Prostate gland (tissue), 2 donors: ENCODE measurements around the gene CCDC196. TPM values are rescaled to one million over a fixed set of nuclear protein-coding genes. Genes with fewer than 3 reads are reported as not detected.

Experiments
- DNase-seq: peaks from one replicate; pipeline ENCODE4 v3.0.0-alpha.2; 2019; ENCODE audit warnings: low spot score
- H3K27ac ChIP-seq, 2 donors: fragments of 200-600 bp; sonication (generic); 2 replicates each; pipeline ENCODE4 v1.5.1; 2017 to 2019
- H3K27me3 ChIP-seq: fragments of 200-600 bp; sonication (generic); replicated peaks from 2 replicates; pipeline ENCODE4 v1.5.1; 2019; ENCODE audit not compliant: insufficient read depth
- H3K36me3 ChIP-seq, 2 donors: fragments of 200-600 bp; sonication (generic); 1 replicate in 1 of 2; 2 replicates in 1 of 2; pipeline versions ENCODE4 v1.5.1 to v1.8.1; 2017 to 2019
- H3K4me1 ChIP-seq: fragments of 200-600 bp; sonication (generic); replicated peaks from 2 replicates; pipeline ENCODE4 v1.5.1; 2019
- H3K4me3 ChIP-seq, 2 donors: fragments of 200-600 bp; sonication (generic); 2 replicates each; pipeline ENCODE4 v1.5.1; 2017 to 2019
- H3K9me3 ChIP-seq: fragments of 200-600 bp; sonication (generic); 2 replicates; pipeline ENCODE4 v1.5.1; 2017
- POLR2A ChIP-seq: fragments of 450-650 bp; IDR thresholded peaks from one replicate; pipeline ENCODE4 v1.6.1; 2016; ENCODE audit warnings: antibody characterized with exemption, mild to moderate bottlenecking
- POLR2AphosphoS5 ChIP-seq: sonication (generic); formaldehyde crosslinking; IDR thresholded peaks from one replicate; pipeline ENCODE4 v1.6.1; 2017; ENCODE audit warnings: antibody characterized with exemption
- WGBS: methylation state at CpG from one replicate; pipeline ENCODE4 v1.1.5; 2018; 5-methylcytosine and 5-hydroxymethylcytosine counted together
- intact Hi-C: fragments of 100-400 bp; cut with DNase I; formaldehyde crosslinking; loops from one replicate; pipeline ENCODE4 v1.14.2; 2022
- total RNA-seq, 2 donors: library from RNA; depleted of rRNA; stranded (reverse); fragments of >200 nt; gene quantifications; one replicate each; pipeline ENCODE4 v1.1.0, GENCODE V29; 2016
- TF ChIP-seq, protein P1 (sequence below), 4 experiments: fragments of 200-600 bp in 2 of 4; fragments of 450-650 bp in 2 of 4; sonication (generic) in 2 of 4; IDR thresholded peaks; 1 replicate in 3 of 4; 2 replicates in 1 of 4; pipeline ENCODE4 v1.5.1; 2016 to 2019; ENCODE audit warnings: antibody characterized with exemption in 4 of 4, mild to moderate bottlenecking in 2 of 4, moderate library complexity in 2 of 4

Gene CCDC196
- total RNA-seq, 2 donors from 2014 or later = 2.6 TPM; not detected in 1

DNA sequence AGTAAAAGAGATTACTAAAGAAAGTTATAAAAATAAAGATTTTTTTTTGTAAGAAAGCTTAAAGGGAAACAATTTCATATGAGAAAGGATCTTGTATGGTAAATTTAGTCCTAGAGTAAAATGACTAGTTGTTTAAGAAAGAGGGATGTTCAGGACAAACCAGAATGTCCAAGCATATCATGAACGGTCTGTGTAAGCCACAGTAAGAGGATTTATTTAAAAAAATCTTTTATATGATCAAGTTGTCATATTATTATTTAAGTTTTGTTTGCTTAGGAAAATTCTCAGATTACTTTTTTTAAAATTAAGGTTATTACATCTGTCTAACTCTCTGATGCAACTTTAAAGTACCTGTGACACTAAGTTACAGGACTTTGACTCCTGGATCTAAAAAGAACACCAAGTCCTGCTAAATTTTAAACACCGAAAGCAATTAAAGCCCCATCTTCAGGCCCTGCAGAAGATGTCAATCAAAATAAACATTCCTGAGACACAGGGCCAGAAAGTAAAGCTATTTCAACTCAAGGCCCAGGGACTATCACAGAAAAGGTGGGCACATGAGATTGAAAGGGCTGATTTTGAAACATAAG lies 17.3 kb upstream of the CCDC196 start:
- WGBS = 93% methylated on average over 2 of the region's 2 CpGs
- Histone ChIP-seq H3K36me3 (no peaks in the 10 kb centered on the region), H3K27me3 (no peaks in the 10 kb centered on the region), H3K27ac (no peak overlapping the region), H3K4me3 (no peak overlapping the region), H3K9me3 (no peaks in the 10 kb centered on the region), H3K4me1 (no peaks in the 10 kb centered on the region)
- no peak for DNase-seq
- intact Hi-C loops = no loop called here
- TF ChIP-seq POLR2A (no peak), POLR2AphosphoS5 (no peak)
- TF ChIP-seq, protein P1, sequence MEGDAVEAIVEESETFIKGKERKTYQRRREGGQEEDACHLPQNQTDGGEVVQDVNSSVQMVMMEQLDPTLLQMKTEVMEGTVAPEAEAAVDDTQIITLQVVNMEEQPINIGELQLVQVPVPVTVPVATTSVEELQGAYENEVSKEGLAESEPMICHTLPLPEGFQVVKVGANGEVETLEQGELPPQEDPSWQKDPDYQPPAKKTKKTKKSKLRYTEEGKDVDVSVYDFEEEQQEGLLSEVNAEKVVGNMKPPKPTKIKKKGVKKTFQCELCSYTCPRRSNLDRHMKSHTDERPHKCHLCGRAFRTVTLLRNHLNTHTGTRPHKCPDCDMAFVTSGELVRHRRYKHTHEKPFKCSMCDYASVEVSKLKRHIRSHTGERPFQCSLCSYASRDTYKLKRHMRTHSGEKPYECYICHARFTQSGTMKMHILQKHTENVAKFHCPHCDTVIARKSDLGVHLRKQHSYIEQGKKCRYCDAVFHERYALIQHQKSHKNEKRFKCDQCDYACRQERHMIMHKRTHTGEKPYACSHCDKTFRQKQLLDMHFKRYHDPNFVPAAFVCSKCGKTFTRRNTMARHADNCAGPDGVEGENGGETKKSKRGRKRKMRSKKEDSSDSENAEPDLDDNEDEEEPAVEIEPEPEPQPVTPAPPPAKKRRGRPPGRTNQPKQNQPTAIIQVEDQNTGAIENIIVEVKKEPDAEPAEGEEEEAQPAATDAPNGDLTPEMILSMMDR (IDR thresholded peaks at IDR 0.05) = no peak

DNA sequence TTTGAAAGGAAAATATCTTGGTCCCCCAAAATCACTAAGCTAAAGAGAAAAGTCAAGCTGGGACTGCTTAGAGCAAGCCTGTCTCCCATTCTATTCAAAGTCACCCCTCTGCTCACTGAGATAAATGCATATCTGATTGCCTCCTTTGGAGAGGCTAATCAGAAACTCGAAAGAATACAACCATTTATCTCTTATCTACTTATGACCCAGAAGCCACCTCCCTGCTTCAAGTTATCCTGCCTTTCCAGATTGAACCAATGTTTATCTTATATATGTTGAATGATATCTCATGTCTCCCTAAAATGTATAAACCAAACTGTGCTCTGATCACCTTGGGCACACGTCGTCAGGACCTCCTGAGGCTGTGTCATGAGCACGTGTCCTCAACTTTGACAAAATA lies 14.6 kb upstream of the CCDC196 start:
- TF ChIP-seq POLR2A (no peak), POLR2AphosphoS5 (no peak)
- TF ChIP-seq, protein P1 (IDR thresholded peaks at IDR 0.05) = no peak
- WGBS = 92% methylated on average over 4 of the region's 4 CpGs
- Histone ChIP-seq H3K4me1 (no peaks in the 10 kb centered on the region), H3K36me3 (no peaks in the 10 kb centered on the region), H3K9me3 (no peaks in the 10 kb centered on the region), H3K27ac (no peak overlapping the region), H3K27me3 (no peaks in the 10 kb centered on the region), H3K4me3 (no peak overlapping the region)
- intact Hi-C loops = no loop called here
- DNase-seq = no peak

DNA sequence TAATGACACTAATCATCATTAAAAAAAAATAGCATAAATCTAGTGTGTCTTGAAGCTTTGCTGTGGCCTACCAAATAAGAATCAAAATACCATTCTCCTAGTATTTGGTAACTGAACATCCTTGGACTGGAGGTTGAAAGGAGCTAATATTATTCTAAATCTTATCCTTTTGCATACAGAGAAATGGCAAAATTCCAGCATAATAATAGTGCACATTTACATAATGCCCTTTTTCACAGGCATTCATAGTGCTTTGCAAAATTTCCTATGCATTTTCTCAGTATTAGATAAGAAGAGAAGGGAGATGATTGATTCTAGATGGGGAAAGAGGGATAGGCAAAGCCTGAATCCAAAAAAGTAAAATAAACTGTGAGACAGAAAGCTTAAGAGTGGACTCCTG lies 13.9 kb upstream of the CCDC196 start:
- TF ChIP-seq POLR2AphosphoS5 (no peak), POLR2A (no peak)
- DNase-seq = no peak
- H3K27ac ChIP-seq = no peak overlapping the region
- no peaks in the 10 kb centered on the region for H3K36me3 ChIP-seq
- no peaks in the 10 kb centered on the region for H3K4me1 ChIP-seq
- intact Hi-C loops = no loop called here
- no peaks in the 10 kb centered on the region for H3K27me3 ChIP-seq
- H3K9me3 ChIP-seq = no peaks in the 10 kb centered on the region
- no peak overlapping the region for H3K4me3 ChIP-seq

DNA sequence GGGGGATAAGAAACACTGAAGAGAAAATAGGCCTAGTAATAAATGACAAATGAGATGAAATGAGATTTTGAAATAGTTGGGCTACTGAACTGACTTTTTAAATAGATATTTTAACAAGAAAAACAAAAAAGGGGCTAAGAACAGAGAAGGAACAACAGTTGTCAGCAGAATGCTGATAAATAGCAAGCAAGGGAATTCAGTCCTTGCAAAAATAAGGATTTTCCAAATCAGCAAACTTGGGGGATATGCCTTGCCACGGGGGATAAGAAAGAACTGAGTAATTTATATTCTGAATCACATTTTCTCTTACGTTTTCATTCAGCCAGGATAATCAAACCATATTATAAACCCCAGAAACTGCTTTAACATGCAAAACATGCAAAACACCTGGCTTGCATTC lies 12.9 kb upstream of the CCDC196 start:
- no peaks in the 10 kb centered on the region for H3K36me3 ChIP-seq
- no peaks in the 10 kb centered on the region for H3K27me3 ChIP-seq
- no peaks in the 10 kb centered on the region for H3K4me1 ChIP-seq
- whole genome bisulfite sequencing = 77% methylated on average over 2 of the region's 2 CpGs
- intact Hi-C loops = no loop called here
- no peak for TF ChIP-seq POLR2AphosphoS5
- TF ChIP-seq, protein P1 (IDR thresholded peaks at IDR 0.05) = no peak
- TF ChIP-seq POLR2A = no peak
- H3K9me3 ChIP-seq = no peaks in the 10 kb centered on the region
- H3K4me3 ChIP-seq = no peak overlapping the region
- DNase-seq = no peak
- no peak overlapping the region for H3K27ac ChIP-seq

DNA sequence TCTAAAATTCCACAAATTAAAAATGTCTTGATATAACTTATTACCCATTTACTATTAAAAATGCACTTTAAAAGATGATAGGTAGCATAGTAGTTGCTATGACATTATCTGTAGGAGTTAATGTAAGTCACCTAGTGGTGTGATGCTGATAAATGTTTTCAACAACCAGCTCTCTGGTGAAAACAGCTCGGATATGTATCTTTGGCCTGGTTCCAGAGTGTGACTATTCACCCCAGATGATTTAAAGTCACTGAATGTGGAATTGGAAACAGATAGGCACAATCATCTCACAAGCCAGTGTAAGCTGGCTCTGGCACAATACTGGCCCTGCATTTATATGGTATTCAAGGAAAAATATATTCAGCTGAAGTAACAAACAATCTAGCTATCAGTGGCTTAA lies 9.2 kb upstream of the CCDC196 start:
- TF ChIP-seq POLR2A = no peak
- no peak for TF ChIP-seq POLR2AphosphoS5
- Histone ChIP-seq H3K27me3 (no peaks in the 10 kb centered on the region), H3K9me3 (no peaks in the 10 kb centered on the region), H3K4me3 (no peak overlapping the region), H3K4me1 (no peaks in the 10 kb centered on the region), H3K27ac (no peak overlapping the region), H3K36me3 (no peaks in the 10 kb centered on the region)
- no peak for DNase-seq
- WGBS = 8% methylated on average over 1 of the region's 1 CpG
- intact Hi-C loops = no loop called here

DNA sequence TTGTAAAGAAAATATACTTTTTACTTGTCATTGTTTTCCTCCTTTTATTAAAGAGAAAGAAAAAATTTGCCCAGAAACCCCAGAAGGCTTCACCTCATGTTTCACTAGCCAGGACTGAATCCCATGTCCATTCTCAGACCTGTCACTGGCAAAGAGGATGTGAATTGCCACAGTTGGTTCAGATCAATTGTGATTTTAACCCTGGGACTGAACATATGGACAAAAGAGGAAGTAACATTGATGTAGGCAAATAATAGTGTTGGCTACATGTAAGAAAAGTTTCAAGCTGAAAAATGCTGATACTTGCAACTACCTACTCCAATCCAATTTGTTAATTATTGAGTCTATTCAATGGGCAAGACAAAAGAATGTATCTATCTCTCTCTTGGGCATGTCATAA lies 8.6 kb upstream of the CCDC196 start:
- no peaks in the 10 kb centered on the region for H3K27me3 ChIP-seq
- H3K9me3 ChIP-seq = no peaks in the 10 kb centered on the region
- H3K27ac ChIP-seq = no peak overlapping the region
- intact Hi-C loops = no loop called here
- DNase-seq = no peak
- no peaks in the 10 kb centered on the region for H3K4me1 ChIP-seq
- no peaks in the 10 kb centered on the region for H3K36me3 ChIP-seq
- TF ChIP-seq, protein P1 (IDR thresholded peaks at IDR 0.05) = no peak
- no peak for TF ChIP-seq POLR2A
- no peak for TF ChIP-seq POLR2AphosphoS5
- H3K4me3 ChIP-seq = no peak overlapping the region
